Choroid plexus epithelial cell (primary cell): Measurements from ENCODE around the gene MT1F.

Experiments
- DNase-seq: peaks from one replicate; pipeline ENCODE4 v3.0.0-alpha.2; 2010; ENCODE audit warnings: low read depth
- H3K4me3 ChIP-seq: 2 replicates; pipeline ENCODE4 v1.5.1; 2011; ENCODE audit warnings: low read depth, mild to moderate bottlenecking, control low read depth, low read length, moderate library complexity
- CTCF ChIP-seq: conservative IDR thresholded peaks from 2 replicates; pipeline ENCODE4 v1.5.1; 2011; ENCODE audit warnings: low read depth, mild to moderate bottlenecking, control low read depth, inconsistent platforms, low read length, moderate library complexity

The MT1F gene

GRCh38 chr16:56645311-56645710 lies 12.4 kb upstream of the MT1F start:
- DNase-seq: no peak
- no peak for TF ChIP-seq CTCF

GRCh38 chr16:56645838-56646237 lies 11.9 kb upstream of the MT1F start:
- H3K4me3 ChIP-seq: no peak overlapping the region
- no peak for TF ChIP-seq CTCF
- DNase-seq: no peak

More at GRCh38 chr16:56645311-56645710, 12.4 kb upstream of the MT1F start:
- H3K4me3 ChIP-seq: no peak overlapping the region

GRCh38 chr16:56647641-56648431 lies 9.9 kb upstream of the MT1F start:
- no peak for TF ChIP-seq CTCF
- DNase-seq: no peak

GRCh38 chr16:56649271-56649670 lies 8.5 kb upstream of the MT1F start:
- DNase-seq: no peak
- no peak overlapping the region for H3K4me3 ChIP-seq
- TF ChIP-seq CTCF: no peak

More at GRCh38 chr16:56647641-56648431, 9.9 kb upstream of the MT1F start:
- H3K4me3 ChIP-seq: no peak overlapping the region

- no peak for TF ChIP-seq CTCF
- H3K4me3 ChIP-seq: no peak overlapping the region
- no peak for DNase-seq
Measured at GRCh38 chr16:56649820-56650219, 7.9 kb upstream of the MT1F start.

GRCh38 chr16:56651586-56651985 lies 6.2 kb upstream of the MT1F start, which contains the start of gene MT1B:
TSS of gene MT1B (plus strand) at chr16:56651886. CDS start at chr16:56651954, 68 bp downstream.
- no peak within 1 kb of the TSS for H3K4me3 ChIP-seq
- no peak for DNase-seq
- no peak for TF ChIP-seq CTCF

GRCh38 chr16:56652600-56652999 lies 5.2 kb upstream of the MT1F start:
- TF ChIP-seq CTCF: no peak

More at GRCh38 chr16:56652600-56652999, 5.2 kb upstream of the MT1F start:
- no peak overlapping the region for H3K4me3 ChIP-seq
- DNase-seq: no peak
